Trophoblast cell (in vitro differentiated cells and primary cell): Measurements from ENCODE around the gene PRR5.

ENCODE experiments used
- DNase-seq, 2 donors: peaks; one replicate each; pipeline ENCODE4 v3.0.0-alpha.2; 2016
- H2AFZ ChIP-seq: 2 replicates; pipeline ENCODE4 v1.6.1; 2013; ENCODE audit warnings: low read length, moderate library complexity, mild to moderate bottlenecking; ENCODE audit not compliant: insufficient read depth, poor library complexity
- H2AK5ac ChIP-seq: 2 replicates; pipeline ENCODE4 v1.6.1; 2013; ENCODE audit warnings: mild to moderate bottlenecking, low read length
- H2BK120ac ChIP-seq: 2 replicates; pipeline ENCODE4 v1.6.1; 2013; ENCODE audit warnings: low read length, mild to moderate bottlenecking, moderate library complexity; ENCODE audit not compliant: insufficient read depth, poor library complexity
- H2BK12ac ChIP-seq: 2 replicates; pipeline ENCODE4 v1.6.1; 2013; ENCODE audit warnings: mild to moderate bottlenecking, low read length, moderate library complexity
- H2BK5ac ChIP-seq: 2 replicates; pipeline ENCODE4 v1.6.1; 2013; ENCODE audit warnings: low read length, low read depth, moderate library complexity, mild to moderate bottlenecking; ENCODE audit not compliant: poor library complexity
- H3K14ac ChIP-seq: 2 replicates; pipeline ENCODE4 v1.6.1; 2013; ENCODE audit warnings: mild to moderate bottlenecking, low read length
- H3K18ac ChIP-seq: 2 replicates; pipeline ENCODE4 v1.6.1; 2013; ENCODE audit warnings: mild to moderate bottlenecking, low read length
- H3K23ac ChIP-seq: 2 replicates; pipeline ENCODE4 v1.6.1; 2013; ENCODE audit warnings: low read length
- H3K27ac ChIP-seq: 2 replicates; pipeline ENCODE4 v1.5.1; 2013; ENCODE audit warnings: low read depth, mild to moderate bottlenecking, inconsistent platforms, low read length, moderate library complexity
- H3K27me3 ChIP-seq: 2 replicates; pipeline ENCODE4 v1.6.1; 2013; ENCODE audit warnings: inconsistent platforms, mild to moderate bottlenecking, low read length, moderate library complexity; ENCODE audit not compliant: insufficient read depth
- H3K36me3 ChIP-seq, 2 experiments: 1 replicate in 1 of 2; 2 replicates in 1 of 2; pipeline ENCODE4 v1.6.1; 2013; ENCODE audit warnings: low read length in 2 of 2, mild to moderate bottlenecking in 2 of 2, moderate library complexity in 1 of 2; ENCODE audit not compliant: insufficient read depth in 2 of 2, control insufficient read depth in 1 of 2
- H3K4ac ChIP-seq: 2 replicates; pipeline ENCODE4 v1.6.1; 2013; ENCODE audit warnings: low read depth, mild to moderate bottlenecking, low read length, moderate library complexity
- H3K4me1 ChIP-seq, 2 experiments: 1 replicate in 1 of 2; 2 replicates in 1 of 2; pipeline ENCODE4 v1.6.1; 2013; ENCODE audit warnings: low read length in 2 of 2, mild to moderate bottlenecking in 2 of 2, moderate library complexity in 1 of 2; ENCODE audit not compliant: insufficient read depth in 2 of 2, control insufficient read depth in 1 of 2
- H3K4me2 ChIP-seq: 2 replicates; pipeline ENCODE4 v1.6.1; 2013; ENCODE audit warnings: inconsistent platforms, mild to moderate bottlenecking, low read length, moderate library complexity
- H3K4me3 ChIP-seq: 2 replicates; pipeline ENCODE4 v1.5.1; 2013; ENCODE audit warnings: mild to moderate bottlenecking, low read depth, low read length, inconsistent platforms
- H3K79me1 ChIP-seq: one replicate; pipeline ENCODE4 v1.6.1; 2013; ENCODE audit warnings: low read length
- H3K79me2 ChIP-seq: 2 replicates; pipeline ENCODE4 v1.6.1; 2013; ENCODE audit warnings: low read length, mild to moderate bottlenecking; ENCODE audit not compliant: control insufficient read depth, insufficient read depth, poor library complexity
- H3K9ac ChIP-seq: 2 replicates; pipeline ENCODE4 v1.6.1; 2013; ENCODE audit warnings: mild to moderate bottlenecking, low read length
- H3K9me3 ChIP-seq: 2 replicates; pipeline ENCODE4 v1.6.1; 2013; ENCODE audit warnings: low read depth, mild to moderate bottlenecking, control low read depth, inconsistent platforms, low read length; ENCODE audit not compliant: insufficient read depth
- H4K12ac ChIP-seq: 2 replicates; pipeline ENCODE4 v1.6.1; 2013; ENCODE audit warnings: low read depth, mild to moderate bottlenecking, low read length, moderate library complexity
- H4K8ac ChIP-seq: 2 replicates; pipeline ENCODE4 v1.6.1; 2013; ENCODE audit warnings: low read depth, mild to moderate bottlenecking, low read length, moderate library complexity
- H4K91ac ChIP-seq: one replicate; pipeline ENCODE4 v1.6.1; 2013; ENCODE audit warnings: low read depth, mild to moderate bottlenecking, low read length, moderate library complexity
- WGBS: extraction: QIAGEN DNeasy Blood & Tissue Kit; methylation state at CpG from one replicate; pipeline ENCODE4 v1.1.7; 2013; ENCODE audit warnings: missing lambda C conversion rate; ENCODE audit not compliant: insufficient read length, insufficient coverage; ENCODE audit errors: extremely low coverage; 5-methylcytosine and 5-hydroxymethylcytosine counted together

Gene PRR5

DNA sequence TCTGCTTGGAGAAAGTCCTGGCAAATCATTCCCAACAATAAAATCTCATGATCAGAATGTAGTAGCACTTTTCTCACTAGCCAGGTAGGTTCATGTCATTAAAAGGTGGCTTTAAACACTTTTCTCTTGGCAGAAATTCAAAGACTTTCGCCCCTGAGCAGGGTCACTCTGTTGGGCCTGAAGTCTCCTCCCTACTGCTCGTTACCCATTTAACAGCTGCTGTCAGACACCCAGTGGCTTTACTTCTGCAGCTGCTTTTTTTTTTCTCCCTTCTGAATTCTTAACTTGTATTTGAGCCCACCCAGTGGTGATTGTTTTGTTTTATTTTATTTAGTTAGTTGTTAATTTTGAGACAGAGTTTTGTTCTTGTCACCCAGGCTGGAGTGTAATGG lies 75.4 kb downstream of the PRR5 start:
- Histone ChIP-seq H3K23ac (no peak overlapping the region), H2AK5ac (no peak overlapping the region), H3K4ac (no peak overlapping the region), H3K79me2 (peaks cover 4% of the 10 kb centered on the region), H2BK12ac (no peak overlapping the region), H3K14ac (no peak overlapping the region), H4K91ac (no peak overlapping the region), H4K8ac (no peak overlapping the region), H2BK5ac (no peak overlapping the region), H3K4me2 (no peak overlapping the region), H3K4me3 (no peak overlapping the region), H4K12ac (no peak overlapping the region), H3K9me3 (peaks cover 3% of the 10 kb centered on the region), H2AFZ (no peak overlapping the region), H2BK120ac (no peak overlapping the region), H3K18ac (no peak overlapping the region), H3K9ac (no peak overlapping the region), H3K36me3 (peaks cover 0 to 3% of the 10 kb centered on the region in 2 experiments), H3K4me1 (peaks cover 0 to 3% of the 10 kb centered on the region in 2 experiments), H3K27ac (no peak overlapping the region), H3K79me1 (no peaks in the 10 kb centered on the region), H3K27me3 (no peaks in the 10 kb centered on the region)
- WGBS: no CpG with 5 or more reads among the region's 2 CpGs
- no peak for DNase-seq

DNA sequence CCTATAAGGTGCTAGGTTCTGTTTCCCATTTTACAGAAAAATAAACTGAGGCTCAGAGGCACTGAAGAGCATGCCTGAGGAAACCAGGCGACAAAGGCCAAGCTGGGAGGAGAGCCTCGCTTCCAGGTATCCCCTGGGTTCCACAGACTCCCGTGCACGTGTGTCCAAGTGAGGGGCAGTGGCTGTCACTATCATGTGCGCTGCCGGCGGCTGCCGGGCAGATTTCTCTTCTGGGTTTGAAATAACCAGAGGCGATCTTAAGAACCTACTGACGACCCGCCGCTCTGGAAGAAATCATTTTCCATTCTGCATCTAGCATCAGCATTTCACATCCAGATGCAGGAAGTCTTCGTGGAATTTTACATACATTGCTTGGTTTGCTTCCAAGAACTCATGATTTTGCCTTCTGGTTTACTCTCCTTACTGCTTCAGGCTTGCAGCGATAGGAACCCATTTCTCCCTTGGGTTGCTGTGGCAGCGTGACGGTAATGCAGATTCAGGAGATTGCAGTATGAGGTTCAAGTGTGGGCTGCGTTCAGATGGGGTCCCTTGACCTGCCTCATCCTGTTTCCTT lies 79.0 kb downstream of the PRR5 start:
- H2BK12ac ChIP-seq: no peak overlapping the region
- H2BK5ac ChIP-seq: no peak overlapping the region
- H3K4me3 ChIP-seq: no peak overlapping the region
- H3K79me1 ChIP-seq: no peaks in the 10 kb centered on the region
- H3K4me2 ChIP-seq: no peak overlapping the region
- no peak overlapping the region for H3K9ac ChIP-seq
- no peak overlapping the region for H4K8ac ChIP-seq
- peaks cover 2% of the 10 kb centered on the region for H3K9me3 ChIP-seq
- H2AFZ ChIP-seq: no peak overlapping the region
- no peak overlapping the region for H3K14ac ChIP-seq
- H3K4ac ChIP-seq: no peak overlapping the region
- H3K36me3 ChIP-seq: peaks cover 4 to 6% of the 10 kb centered on the region in 2 experiments
- no peak overlapping the region for H3K23ac ChIP-seq
- H3K27me3 ChIP-seq: no peaks in the 10 kb centered on the region
- peaks cover 4% of the 10 kb centered on the region for H3K79me2 ChIP-seq
- no peak overlapping the region for H2AK5ac ChIP-seq
- no peak overlapping the region for H2BK120ac ChIP-seq
- H3K18ac ChIP-seq: no peak overlapping the region
- no peak for DNase-seq
- H4K91ac ChIP-seq: no peak overlapping the region
- H3K27ac ChIP-seq: no peak overlapping the region
- no peak overlapping the region for H4K12ac ChIP-seq
- no CpG with 5 or more reads among the region's 17 CpGs for WGBS
- H3K4me1 ChIP-seq: peaks cover 0 to 3% of the 10 kb centered on the region in 2 experiments

DNA sequence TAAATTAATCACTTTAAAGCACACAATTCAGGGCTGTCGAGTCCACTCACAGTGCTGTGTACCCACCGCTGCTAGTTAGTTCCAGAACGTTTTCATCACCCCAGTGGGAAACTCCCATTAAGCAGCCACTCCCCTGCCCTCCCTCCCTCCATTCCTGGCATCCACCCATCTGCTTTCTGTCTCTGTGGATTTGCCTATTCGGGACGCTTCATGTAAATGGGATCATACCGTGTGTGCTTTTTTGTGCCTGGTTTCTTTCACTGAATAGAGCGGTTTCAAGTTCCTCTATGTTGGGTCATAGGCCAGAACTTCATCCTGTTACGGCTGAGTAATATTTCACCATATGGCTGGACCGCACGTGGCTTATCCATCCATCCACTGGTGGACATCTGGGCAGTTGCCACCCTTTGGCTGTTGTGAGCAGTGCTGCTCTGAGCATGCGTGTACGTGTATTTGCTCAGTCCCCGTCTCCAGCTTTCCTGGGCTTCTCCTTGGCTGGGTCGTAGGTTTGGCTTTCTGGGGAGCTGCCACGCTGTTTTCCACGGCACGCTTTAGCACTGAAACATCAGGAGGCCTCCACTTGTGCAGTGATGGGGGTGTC lies 80.5 kb downstream of the PRR5 start:
- peaks cover 8 to 16% of the 10 kb centered on the region in 2 experiments for H3K36me3 ChIP-seq
- H3K4me2 ChIP-seq: no peak overlapping the region
- no peak overlapping the region for H3K14ac ChIP-seq
- H3K79me2 ChIP-seq: peaks cover 4% of the 10 kb centered on the region
- H2BK120ac ChIP-seq: no peak overlapping the region
- no peak overlapping the region for H3K9ac ChIP-seq
- H2AK5ac ChIP-seq: no peak overlapping the region
- no peak overlapping the region for H2BK12ac ChIP-seq
- H3K4ac ChIP-seq: no peak overlapping the region
- H2BK5ac ChIP-seq: no peak overlapping the region
- no peak overlapping the region for H4K12ac ChIP-seq
- H2AFZ ChIP-seq: no peak overlapping the region
- DNase-seq: no peak
- H3K18ac ChIP-seq: no peak overlapping the region
- H3K23ac ChIP-seq: no peak overlapping the region
- no peaks in the 10 kb centered on the region for H3K4me1 ChIP-seq
- H3K4me3 ChIP-seq: no peak overlapping the region
- H3K79me1 ChIP-seq: no peaks in the 10 kb centered on the region
- WGBS: no CpG with 5 or more reads among the region's 17 CpGs
- no peak overlapping the region for H4K8ac ChIP-seq
- peaks cover 2% of the 10 kb centered on the region for H3K9me3 ChIP-seq
- H3K27ac ChIP-seq: no peak overlapping the region
- no peaks in the 10 kb centered on the region for H3K27me3 ChIP-seq
- no peak overlapping the region for H4K91ac ChIP-seq

DNA sequence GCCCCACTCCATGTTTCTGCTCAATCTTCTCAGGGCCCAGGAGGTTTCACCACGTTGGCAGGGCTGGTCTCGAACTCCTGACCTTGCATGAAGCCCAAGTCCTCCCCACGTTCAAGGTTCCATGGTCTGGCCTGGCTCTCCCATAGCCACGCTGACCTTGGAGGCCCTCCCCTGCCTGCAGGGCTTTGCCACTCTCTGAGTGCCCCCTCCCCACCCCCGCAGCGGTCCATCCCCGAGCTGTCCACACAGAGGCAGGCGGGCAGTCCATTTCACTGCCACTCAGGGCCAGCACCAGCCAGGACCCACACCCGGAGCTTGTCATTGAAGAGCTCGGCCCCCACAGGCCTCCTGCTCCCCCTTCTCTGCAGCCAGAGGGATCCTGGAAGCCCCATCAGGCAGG lies 81.1 kb downstream of the PRR5 start:
- Histone ChIP-seq H3K14ac (no peak overlapping the region), H3K4me2 (no peak overlapping the region), H3K23ac (no peak overlapping the region), H3K79me2 (peaks cover 4% of the 10 kb centered on the region), H2BK120ac (no peak overlapping the region), H2AK5ac (no peak overlapping the region), H3K18ac (no peak overlapping the region), H3K27me3 (no peaks in the 10 kb centered on the region), H3K9me3 (peaks cover 2% of the 10 kb centered on the region), H3K9ac (no peak overlapping the region), H3K36me3 (peaks cover 10 to 17% of the 10 kb centered on the region in 2 experiments), H3K4me3 (no peak overlapping the region), H4K8ac (no peak overlapping the region), H4K12ac (no peak overlapping the region), H3K4me1 (no peaks in the 10 kb centered on the region), H2BK5ac (no peak overlapping the region), H2AFZ (no peak overlapping the region), H4K91ac (no peak overlapping the region), H2BK12ac (no peak overlapping the region), H3K79me1 (no peaks in the 10 kb centered on the region), H3K4ac (no peak overlapping the region), H3K27ac (no peak overlapping the region)
- DNase-seq: no peak
- no CpG with 5 or more reads among the region's 10 CpGs for WGBS
